AG04450 (cell line): ENCODE results near the gene CD34. TPM values are rescaled to one million over a fixed set of nuclear protein-coding genes. Genes with fewer than 3 reads are reported as not detected.
"Not testable (repeated sequence)": the region's sequence is repeated elsewhere in the genome, so short reads cannot be mapped to it uniquely, and the experiment has no call there.

Experiments
- CTCF ChIA-PET: fragments of 300-600, 350-600 bp; formaldehyde crosslinking; extraction: SDS; loops from one replicate; lab custom pipeline; 2022; ENCODE audit warnings: antibody characterized with exemption, inconsistent platforms; lab: Charles Lee
- POLR2A ChIA-PET: fragments of 350-600 bp; formaldehyde crosslinking; extraction: SDS; loops from one replicate; lab custom pipeline; 2021; ENCODE audit warnings: antibody characterized with exemption, inconsistent platforms; lab: Yijun Ruan, JAX
- DNase-seq: peaks from one replicate; pipeline ENCODE4 v3.0.0-alpha.2; 2011; ENCODE audit warnings: low read depth, low spot score
- H3K27ac ChIP-seq: one replicate; pipeline ENCODE4 v1.5.1; 2012; ENCODE audit warnings: low read depth, low read length, control low read depth
- H3K27me3 ChIP-seq: one replicate; pipeline ENCODE4 v1.6.0; 2012; ENCODE audit warnings: low read length; ENCODE audit not compliant: control insufficient read depth, insufficient read depth
- H3K4me3 ChIP-seq: 2 replicates; pipeline ENCODE4 v1.5.1; 2011; ENCODE audit warnings: mild to moderate bottlenecking, low read depth, low read length, control low read depth
- H3K9me3 ChIP-seq: 2 replicates; pipeline ENCODE4 v1.5.1; 2012; ENCODE audit warnings: low read length; ENCODE audit not compliant: control insufficient read depth, insufficient read depth
- polyA plus RNA-seq: library from polyadenylated mRNA; depleted of rRNA; stranded (reverse); fragments of >200 nt; gene quantifications from 2 replicates; pipeline ENCODE4 v1.2.3, GENCODE V29; 2011
- TF ChIP-seq, protein P1 (sequence below): IDR thresholded peaks from 2 replicates; pipeline ENCODE4 v1.5.1; 2011; ENCODE audit warnings: low read depth, low read length, control low read depth, inconsistent platforms

CD34 gene
- polyA plus RNA-seq, 1 experiment, result 0.14 TPM

DNA sequence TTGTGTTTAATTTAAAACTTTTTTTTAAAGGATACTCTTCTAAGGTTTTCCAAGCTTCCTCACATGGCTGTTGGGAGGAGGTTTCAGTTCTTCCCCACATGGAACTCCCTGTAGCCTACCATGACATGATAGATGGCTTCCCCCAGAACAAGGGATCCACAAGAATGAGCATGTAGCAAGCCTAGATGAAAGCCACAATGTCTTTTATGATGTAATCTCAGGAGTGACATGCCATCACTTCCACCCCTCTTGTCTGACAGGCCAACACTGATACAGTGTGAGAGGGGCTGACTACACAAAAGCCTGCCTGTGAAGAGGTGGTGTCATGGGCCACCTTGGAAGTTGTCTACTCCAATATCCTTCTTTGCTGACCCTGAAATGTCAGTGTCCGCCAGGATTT, 32.0 kb downstream of the CD34 start:
- no peaks in the 10 kb centered on the region for H3K9me3 ChIP-seq
- TF ChIP-seq, protein P1, sequence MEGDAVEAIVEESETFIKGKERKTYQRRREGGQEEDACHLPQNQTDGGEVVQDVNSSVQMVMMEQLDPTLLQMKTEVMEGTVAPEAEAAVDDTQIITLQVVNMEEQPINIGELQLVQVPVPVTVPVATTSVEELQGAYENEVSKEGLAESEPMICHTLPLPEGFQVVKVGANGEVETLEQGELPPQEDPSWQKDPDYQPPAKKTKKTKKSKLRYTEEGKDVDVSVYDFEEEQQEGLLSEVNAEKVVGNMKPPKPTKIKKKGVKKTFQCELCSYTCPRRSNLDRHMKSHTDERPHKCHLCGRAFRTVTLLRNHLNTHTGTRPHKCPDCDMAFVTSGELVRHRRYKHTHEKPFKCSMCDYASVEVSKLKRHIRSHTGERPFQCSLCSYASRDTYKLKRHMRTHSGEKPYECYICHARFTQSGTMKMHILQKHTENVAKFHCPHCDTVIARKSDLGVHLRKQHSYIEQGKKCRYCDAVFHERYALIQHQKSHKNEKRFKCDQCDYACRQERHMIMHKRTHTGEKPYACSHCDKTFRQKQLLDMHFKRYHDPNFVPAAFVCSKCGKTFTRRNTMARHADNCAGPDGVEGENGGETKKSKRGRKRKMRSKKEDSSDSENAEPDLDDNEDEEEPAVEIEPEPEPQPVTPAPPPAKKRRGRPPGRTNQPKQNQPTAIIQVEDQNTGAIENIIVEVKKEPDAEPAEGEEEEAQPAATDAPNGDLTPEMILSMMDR, result no peak
- DNase-seq, result no peak
- H3K27ac ChIP-seq, result no peak overlapping the region
- POLR2A ChIA-PET, result no interaction called here
- peaks cover 11% of the 10 kb centered on the region for H3K27me3 ChIP-seq
- H3K4me3 ChIP-seq, result no peak overlapping the region
- CTCF ChIA-PET, result interaction anchor here (0.7 to 2.0 kb wide), 2 partner anchors 10 to 12 kb away, joined by 3 to 8 read pairs; no protein-coding TSS in a partner anchor

DNA sequence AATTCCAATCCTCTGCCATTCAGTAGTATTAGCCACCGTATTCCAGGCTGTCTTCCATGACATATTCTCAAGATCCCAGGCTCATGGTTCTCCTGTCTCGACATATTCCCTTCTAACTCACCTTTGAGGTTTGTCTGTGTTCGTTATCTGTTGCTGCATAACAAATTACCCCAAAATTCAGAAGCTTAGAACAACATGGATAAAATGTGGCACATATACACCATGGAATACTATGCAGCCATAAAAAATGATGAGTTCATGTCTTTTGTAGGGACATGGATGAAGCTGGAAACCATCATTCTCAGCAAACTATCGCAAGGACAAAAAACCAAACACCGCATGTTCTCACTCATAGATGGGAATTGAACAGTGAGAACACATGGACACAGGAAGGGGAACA, 33.0 kb downstream of the CD34 start:
- POLR2A ChIA-PET, DNase-seq, H3K9me3 ChIP-seq, H3K27ac ChIP-seq, H3K4me3 ChIP-seq: not testable (repeated sequence)
- CTCF ChIA-PET, result interaction anchor here (2.0 to 3.8 kb wide), 2 partner anchors 9 to 85 kb away, joined by 8 to 37 read pairs; no protein-coding TSS in a partner anchor
- peaks cover 11% of the 10 kb centered on the region for H3K27me3 ChIP-seq

DNA sequence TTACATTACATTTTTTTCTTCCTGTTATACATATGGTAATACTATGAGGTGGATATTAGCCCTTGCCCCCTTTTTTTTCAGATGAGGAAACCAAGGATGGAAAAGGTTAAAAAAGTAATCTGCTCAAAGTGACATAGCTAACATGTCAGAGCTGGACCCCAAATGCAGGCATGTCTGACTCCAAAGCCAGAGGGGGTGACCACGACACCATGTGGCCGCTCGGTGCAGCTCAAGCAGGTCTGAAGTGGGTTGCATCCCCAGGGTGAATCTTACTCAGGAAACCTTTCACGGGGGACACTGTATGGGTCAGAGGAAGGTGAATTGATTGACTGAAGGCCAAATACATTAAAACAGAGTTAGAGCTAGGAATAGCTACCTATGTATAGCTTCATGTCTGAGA, 34.8 kb downstream of the CD34 start:
- H3K9me3 ChIP-seq, result no peaks in the 10 kb centered on the region
- peaks cover 8% of the 10 kb centered on the region for H3K27me3 ChIP-seq
- H3K4me3 ChIP-seq, result no peak overlapping the region
- CTCF ChIA-PET, result interaction anchor here (0.6 to 10.9 kb wide), 12 partner anchors 9 to 121 kb away, joined by 3 to 247 read pairs (median 3); no protein-coding TSS in a partner anchor
- POLR2A ChIA-PET, result no interaction called here
- TF ChIP-seq, protein P1, result peak; percentile 32
- no peak for DNase-seq
- H3K27ac ChIP-seq, result no peak overlapping the region

DNA sequence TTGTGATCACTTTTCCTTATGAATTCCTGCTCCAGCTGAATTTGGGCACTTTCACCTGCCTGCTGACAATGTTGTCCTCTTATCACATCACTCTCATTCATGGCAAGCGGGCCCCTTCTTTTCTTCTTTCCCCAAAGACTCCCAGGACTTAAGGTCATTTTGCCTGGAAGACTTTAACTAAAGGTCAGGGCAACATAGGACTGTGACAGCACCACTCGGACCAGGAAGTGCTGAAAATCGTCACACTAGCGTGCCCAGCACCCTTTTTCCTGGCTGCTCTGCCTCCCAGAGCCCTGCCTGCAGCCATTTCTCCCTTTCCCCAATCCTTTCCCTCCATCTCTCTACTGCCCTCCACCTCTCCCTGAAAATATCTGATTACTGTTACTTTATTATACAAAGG, 35.4 kb downstream of the CD34 start:
- CTCF ChIA-PET, result interaction anchor here (0.6 to 10.9 kb wide), 11 partner anchors 9 to 235 kb away, joined by 3 to 247 read pairs (median 4); no protein-coding TSS in a partner anchor
- TF ChIP-seq, protein P1, result no peak
- Histone ChIP-seq H3K4me3 (no peak overlapping the region), H3K27ac (no peak overlapping the region), H3K27me3 (peaks cover 8% of the 10 kb centered on the region), H3K9me3 (no peaks in the 10 kb centered on the region)
- POLR2A ChIA-PET, result no interaction called here
- no peak for DNase-seq

DNA sequence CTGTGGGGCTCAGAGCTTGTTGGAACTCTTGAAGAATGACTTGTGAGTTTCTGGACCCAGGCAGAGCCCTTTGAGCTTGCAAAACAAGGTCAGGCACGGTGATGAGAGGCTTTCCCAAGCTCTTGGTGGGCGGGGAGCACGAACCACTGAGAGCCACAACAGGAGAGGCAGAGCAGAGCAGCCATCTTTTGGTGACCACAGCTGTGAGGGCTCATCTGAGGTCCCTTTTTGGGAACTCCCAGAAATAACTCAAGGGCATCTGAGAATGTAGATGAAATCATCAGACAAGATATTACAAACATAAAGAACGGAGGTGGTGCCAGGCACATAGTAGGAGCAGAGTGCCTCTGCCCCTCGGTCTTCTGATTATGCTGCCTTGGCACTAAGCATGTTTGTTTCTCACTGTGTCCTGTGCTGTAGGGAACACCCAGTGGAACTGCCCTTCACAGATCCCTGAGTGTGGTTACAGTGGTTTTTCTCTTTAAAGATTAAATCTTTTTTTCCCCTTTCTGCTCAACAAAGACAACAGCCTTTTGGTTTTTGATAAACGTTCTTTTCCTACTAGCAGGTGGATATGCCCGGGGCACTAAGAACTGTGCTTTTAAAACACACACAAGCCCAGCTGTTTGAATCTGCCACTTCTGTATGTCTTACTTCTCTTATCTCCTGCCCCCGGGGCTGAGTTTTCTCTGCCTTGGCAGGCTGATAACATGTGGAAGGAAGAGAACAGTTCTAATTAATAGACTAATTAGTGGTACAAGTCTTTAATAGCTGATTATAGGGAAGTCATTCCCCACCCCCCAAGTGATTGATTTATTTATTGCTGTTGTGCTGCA, 37.7 kb downstream of the CD34 start:
- Histone ChIP-seq H3K4me3 (no peak overlapping the region), H3K27ac (no peak overlapping the region), H3K27me3 (peaks cover 3% of the 10 kb centered on the region), H3K9me3 (no peaks in the 10 kb centered on the region)
- CTCF ChIA-PET, result interaction anchor here (0.9 to 10.9 kb wide), 4 partner anchors 11 to 91 kb away, joined by 3 to 247 read pairs (median 18); no protein-coding TSS in a partner anchor
- POLR2A ChIA-PET, result no interaction called here
- TF ChIP-seq, protein P1, result no peak
- DNase-seq, result no peak
